HCT116 (cell line): ENCODE results near the gene ACP4.

ENCODE experiments used
- EZH2 ChIP-seq: fragments of 200-600 bp; sonication (generic); IDR thresholded peaks from 2 replicates; pipeline ENCODE4 v1.6.1; 2017; ENCODE audit warnings: antibody characterized with exemption, mixed run types
- EZH2phosphoT487 ChIP-seq: fragments of 200-600 bp; IDR thresholded peaks from 2 replicates; pipeline ENCODE4 v1.6.1; 2018; ENCODE audit warnings: antibody characterized with exemption, borderline replicate concordance
- MAX ChIP-seq: IDR thresholded peaks from 2 replicates; pipeline ENCODE4 v1.6.1; 2012
- RAD21 ChIP-seq: IDR thresholded peaks from 2 replicates; pipeline ENCODE4 v1.6.1; 2012; ENCODE audit warnings: low read depth, mild to moderate bottlenecking
- SP1 ChIP-seq: IDR thresholded peaks from 2 replicates; pipeline ENCODE4 v1.6.1; 2012; ENCODE audit warnings: low read depth
- SRF ChIP-seq: IDR thresholded peaks from 2 replicates; pipeline ENCODE4 v1.6.1; 2012; ENCODE audit warnings: low read depth
- TCF7L2 ChIP-seq: IDR thresholded peaks from 2 replicates; pipeline ENCODE4 v1.7.0; 2011; ENCODE audit warnings: borderline replicate concordance, inconsistent platforms; ENCODE audit not compliant: insufficient read depth, insufficient read length; ENCODE audit errors: extremely low read depth
- ZNF274 ChIP-seq: fragments of 200-500 bp; sonication (Bioruptor generic); IDR thresholded peaks from 2 replicates; pipeline ENCODE4 v1.6.1; 2014; ENCODE audit warnings: mild to moderate bottlenecking, low read depth, low read length, inconsistent platforms
- TF ChIP-seq, protein P1 (sequence below), 3 experiments: fragments of 200-600 bp in 1 of 3; sonication (generic) in 1 of 3; IDR thresholded peaks in 2 of 3; conservative IDR thresholded peaks in 1 of 3; 2 replicates each; pipeline ENCODE4 v1.5.1; 2012 to 2017; ENCODE audit warnings: low read depth in 2 of 3, low read length in 2 of 3, antibody characterized with exemption in 1 of 3, borderline replicate concordance in 1 of 3, control low read depth in 1 of 3, mild to moderate bottlenecking in 1 of 3, mixed read lengths in 1 of 3, mixed run types in 1 of 3, moderate library complexity in 1 of 3; ENCODE audit not compliant: insufficient read depth in 1 of 3

- TF ChIP-seq EZH2 = no peak
- TF ChIP-seq, protein P1, sequence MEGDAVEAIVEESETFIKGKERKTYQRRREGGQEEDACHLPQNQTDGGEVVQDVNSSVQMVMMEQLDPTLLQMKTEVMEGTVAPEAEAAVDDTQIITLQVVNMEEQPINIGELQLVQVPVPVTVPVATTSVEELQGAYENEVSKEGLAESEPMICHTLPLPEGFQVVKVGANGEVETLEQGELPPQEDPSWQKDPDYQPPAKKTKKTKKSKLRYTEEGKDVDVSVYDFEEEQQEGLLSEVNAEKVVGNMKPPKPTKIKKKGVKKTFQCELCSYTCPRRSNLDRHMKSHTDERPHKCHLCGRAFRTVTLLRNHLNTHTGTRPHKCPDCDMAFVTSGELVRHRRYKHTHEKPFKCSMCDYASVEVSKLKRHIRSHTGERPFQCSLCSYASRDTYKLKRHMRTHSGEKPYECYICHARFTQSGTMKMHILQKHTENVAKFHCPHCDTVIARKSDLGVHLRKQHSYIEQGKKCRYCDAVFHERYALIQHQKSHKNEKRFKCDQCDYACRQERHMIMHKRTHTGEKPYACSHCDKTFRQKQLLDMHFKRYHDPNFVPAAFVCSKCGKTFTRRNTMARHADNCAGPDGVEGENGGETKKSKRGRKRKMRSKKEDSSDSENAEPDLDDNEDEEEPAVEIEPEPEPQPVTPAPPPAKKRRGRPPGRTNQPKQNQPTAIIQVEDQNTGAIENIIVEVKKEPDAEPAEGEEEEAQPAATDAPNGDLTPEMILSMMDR (IDR thresholded peaks at IDR 0.05 in 2 of 3, conservative IDR thresholded peaks at IDR 0.05 in 1 of 3; ENCODE audit: borderline replicate concordance in 1 of 3, insufficient read depth in 1 of 3, low read depth in 2 of 3, low read length in 2 of 3) = no peak
- TF ChIP-seq EZH2phosphoT487 = no peak
- no peak for TF ChIP-seq ZNF274
- no peak for TF ChIP-seq TCF7L2
- TF ChIP-seq SP1 = no peak
- no peak for TF ChIP-seq MAX
- TF ChIP-seq RAD21 = no peak
- no peak for TF ChIP-seq SRF
These were observed 1.5 kb downstream of the ACP4 start for GRCh38 chr19:50791594-50792271.
